H1 (cell line): Measurements from ENCODE around the gene ARHGAP10. TPM values are rescaled to one million over a fixed set of nuclear protein-coding genes. Genes with fewer than 3 reads are reported as not detected.

Experiments used
- CTCF ChIA-PET: fragments of 300-600 bp; sonication (Branson Sonifier 250); formaldehyde crosslinking; loops from one replicate; lab custom pipeline; 2021; ENCODE audit not compliant: partially characterized antibody; lab: Charles Lee
- POLR2A ChIA-PET: fragments of 300-600 bp; sonication (Branson Sonifier 250); formaldehyde crosslinking; loops from one replicate; lab custom pipeline; 2021; ENCODE audit warnings: inconsistent platforms; ENCODE audit not compliant: partially characterized antibody; lab: Charles Lee
- DNase-seq, 2 experiments: peaks; one replicate each; pipeline versions ENCODE4 v3.0.0 to v3.0.0-alpha.2; 2010 to 2022; ENCODE audit warnings: low spot score in 2 of 2, low read depth in 1 of 2, mixed read lengths in 1 of 2
- FAIRE-seq: peaks from 2 replicates; lab custom pipeline; 2011; peaks lifted over from hg19 to GRCh38; lab: Jason Lieb, UNC
- H2AFZ ChIP-seq: 2 replicates; pipeline ENCODE4 v1.8.1; 2012; ENCODE audit warnings: low read length, inconsistent platforms
- H2AK5ac ChIP-seq: 2 replicates; pipeline ENCODE4 v1.6.1; 2013; ENCODE audit warnings: low read depth, low read length
- H2BK120ac ChIP-seq: replicated peaks from 2 replicates; pipeline ENCODE3; 2013; ENCODE audit warnings: low read depth, low read length, inconsistent platforms
- H2BK12ac ChIP-seq: 2 replicates; pipeline ENCODE4 v1.6.1; 2013; ENCODE audit warnings: low read depth, low read length
- H2BK15ac ChIP-seq: 2 replicates; pipeline ENCODE4 v1.6.1; 2013; ENCODE audit warnings: low read length
- H2BK20ac ChIP-seq: 2 replicates; pipeline ENCODE4 v1.6.1; 2013; ENCODE audit warnings: low read length
- H2BK5ac ChIP-seq: 2 replicates; pipeline ENCODE4 v1.6.1; 2013; ENCODE audit warnings: low read depth, low read length
- H3K14ac ChIP-seq: 2 replicates; pipeline ENCODE4 v1.6.1; 2013; ENCODE audit warnings: inconsistent platforms; ENCODE audit not compliant: insufficient read length
- H3K18ac ChIP-seq: 2 replicates; pipeline ENCODE4 v1.6.1; 2013; ENCODE audit warnings: low read length; ENCODE audit errors: extremely low read depth
- H3K23ac ChIP-seq: 2 replicates; pipeline ENCODE4 v1.6.1; 2013; ENCODE audit warnings: inconsistent platforms; ENCODE audit not compliant: insufficient read length
- H3K23me2 ChIP-seq: 2 replicates; pipeline ENCODE4 v1.6.1; 2013; ENCODE audit warnings: low read depth, low read length
- H3K27ac ChIP-seq: 2 replicates; pipeline ENCODE4 v1.6.1; 2011; ENCODE audit warnings: low read depth, low read length, inconsistent platforms
- H3K27me3 ChIP-seq, 4 experiments: replicated peaks in 1 of 4; 1 replicate in 1 of 4; 2 replicates in 3 of 4; pipeline versions ENCODE4 v1.6.1 to v1.8.1; 2011 to 2013; ENCODE audit warnings: low read length in 3 of 4, mild to moderate bottlenecking in 3 of 4, inconsistent platforms in 2 of 4, mixed read lengths in 2 of 4, moderate library complexity in 1 of 4; ENCODE audit not compliant: control insufficient read depth in 3 of 4, insufficient read depth in 3 of 4; ENCODE audit errors: extremely low read depth in 1 of 4
- H3K36me3 ChIP-seq, 4 experiments: 2 replicates each; pipeline versions ENCODE4 v1.6.1 to v1.8.1; 2011 to 2013; ENCODE audit warnings: mild to moderate bottlenecking in 4 of 4, low read length in 3 of 4, moderate library complexity in 2 of 4, control low read depth in 1 of 4, inconsistent platforms in 1 of 4; ENCODE audit not compliant: insufficient read depth in 4 of 4, control insufficient read depth in 2 of 4
- H3K4ac ChIP-seq: replicated peaks from 2 replicates; pipeline ENCODE3; 2013; ENCODE audit warnings: low read length, low read depth, mixed read lengths, inconsistent platforms; ENCODE audit not compliant: insufficient read length
- H3K4me1 ChIP-seq, 4 experiments: replicated peaks in 1 of 4; 1 replicate in 1 of 4; 2 replicates in 3 of 4; pipeline versions ENCODE4 v1.6.1 to v1.8.1; 2011 to 2013; ENCODE audit warnings: low read length in 3 of 4, inconsistent platforms in 2 of 4, mixed read lengths in 1 of 4; ENCODE audit not compliant: insufficient read depth in 4 of 4, control insufficient read depth in 3 of 4
- H3K4me2 ChIP-seq, 2 experiments: 2 replicates each; pipeline versions ENCODE4 v1.6.1 to v1.8.1; 2011 to 2013; ENCODE audit warnings: low read depth in 2 of 2, low read length in 2 of 2, control low read depth in 1 of 2, inconsistent platforms in 1 of 2, mild to moderate bottlenecking in 1 of 2; ENCODE audit not compliant: insufficient read depth in 1 of 2
- H3K4me3 ChIP-seq, 4 experiments: fragments of 200-600, 300-600 bp in 1 of 4; sonication (generic), shearing (Covaris generic), sonication (Bioruptor Twin) in 1 of 4; 2 replicates each; pipeline versions ENCODE4 v1.5.1 to v1.8.1; 2011 to 2016; ENCODE audit warnings: low read length in 4 of 4, low read depth in 3 of 4, control low read depth in 2 of 4, inconsistent platforms in 2 of 4, mild to moderate bottlenecking in 2 of 4, mixed read lengths in 1 of 4, moderate library complexity in 1 of 4; ENCODE audit not compliant: insufficient read depth in 2 of 4; ENCODE audit errors: extremely low read depth in 1 of 4
- H3K56ac ChIP-seq: replicated peaks from 2 replicates; pipeline ENCODE3; 2013; ENCODE audit warnings: low read depth, mild to moderate bottlenecking, mixed read lengths, low read length, inconsistent platforms; ENCODE audit not compliant: insufficient read length
- H3K79me1 ChIP-seq: 2 replicates; pipeline ENCODE4 v1.6.1; 2013; ENCODE audit warnings: low read depth, low read length, control low read depth
- H3K79me2 ChIP-seq, 2 experiments: 2 replicates each; pipeline versions ENCODE4 v1.6.1 to v1.8.1; 2012 to 2013; ENCODE audit warnings: low read length in 2 of 2, mild to moderate bottlenecking in 2 of 2, inconsistent platforms in 1 of 2; ENCODE audit not compliant: insufficient read depth in 2 of 2, control insufficient read depth in 1 of 2
- H3K9ac ChIP-seq, 4 experiments: replicated peaks in 1 of 4; 1 replicate in 1 of 4; 2 replicates in 3 of 4; pipeline versions ENCODE4 v1.6.1 to v1.8.1; 2011 to 2013; ENCODE audit warnings: low read depth in 3 of 4, low read length in 3 of 4, control low read depth in 2 of 4, mild to moderate bottlenecking in 2 of 4, moderate library complexity in 2 of 4, inconsistent platforms in 1 of 4; ENCODE audit errors: extremely low read depth in 1 of 4
- H3K9me3 ChIP-seq, 2 experiments: 2 replicates each; pipeline versions ENCODE4 v1.6.1 to v1.8.1; 2012 to 2013; ENCODE audit warnings: mild to moderate bottlenecking in 2 of 2, moderate library complexity in 2 of 2, control low read depth in 1 of 2, inconsistent platforms in 1 of 2, low read depth in 1 of 2, low read length in 1 of 2, mixed read lengths in 1 of 2; ENCODE audit not compliant: insufficient read depth in 2 of 2
- H4K20me1 ChIP-seq, 2 experiments: replicated peaks in 1 of 2; 2 replicates each; pipeline versions ENCODE3 to v1.8.1; 2011 to 2013; ENCODE audit warnings: inconsistent platforms in 2 of 2, low read length in 2 of 2, mild to moderate bottlenecking in 1 of 2; ENCODE audit not compliant: insufficient read depth in 2 of 2, control insufficient read depth in 1 of 2
- H4K5ac ChIP-seq: 2 replicates; pipeline ENCODE4 v1.6.1; 2013; ENCODE audit warnings: low read length, low read depth, mixed read lengths, inconsistent platforms; ENCODE audit not compliant: insufficient read length
- H4K8ac ChIP-seq: 2 replicates; pipeline ENCODE4 v1.8.0; 2013; ENCODE audit warnings: mild to moderate bottlenecking, moderate library complexity, low read length, inconsistent platforms; ENCODE audit not compliant: insufficient read depth; ENCODE audit errors: extremely low read depth
- H4K91ac ChIP-seq: replicated peaks from 2 replicates; pipeline ENCODE3; 2013; ENCODE audit warnings: low read length, mixed read lengths, inconsistent platforms; ENCODE audit not compliant: insufficient read length
- RAD21 ChIP-seq, 2 experiments: IDR thresholded peaks in 1 of 2; conservative IDR thresholded peaks in 1 of 2; 2 replicates each; pipeline ENCODE4 v1.6.1; 2011; ENCODE audit warnings: low read depth in 2 of 2, low read length in 2 of 2, improper control_type of control experiment in 1 of 2, inconsistent platforms in 1 of 2, mild to moderate bottlenecking in 1 of 2, moderate library complexity in 1 of 2
- TEAD4 ChIP-seq: IDR thresholded peaks from 2 replicates; pipeline ENCODE4 v1.6.1; 2012; ENCODE audit warnings: low read depth, low read length, inconsistent platforms, mixed read lengths
- WGBS, 2 experiments: shearing (Covaris generic) in 1 of 2; methylation state at CpG; one replicate each; pipeline versions ENCODE4 v1.1.6 to v1.1.7; 2013 to 2015; ENCODE audit warnings: low lambda C conversion rate in 2 of 2, mixed read lengths in 2 of 2, inconsistent platforms in 1 of 2, low coverage in 1 of 2, missing lambda C conversion rate in 1 of 2; ENCODE audit not compliant: insufficient replicate concordance in 2 of 2, insufficient coverage in 1 of 2, insufficient read length in 1 of 2; ENCODE audit errors: extremely low coverage in 1 of 2, missing lambda C conversion rate in 1 of 2; 5-methylcytosine and 5-hydroxymethylcytosine counted together
- polyA plus RNA-seq, 7 experiments: library from polyadenylated mRNA; depleted of rRNA in 3 of 7; stranded (reverse) in 5 of 7; unstranded in 2 of 7; fragments of >200 nt in 5 of 7; fragments of 200-250 nt in 2 of 7; gene quantifications; 1 replicate in 5 of 7; 2 replicates in 1 of 7; 4 replicates in 1 of 7; pipeline versions ENCODE4 v1.2.1 to v1.2.3, GENCODE V29; 2011 to 2013; ENCODE audit warnings: missing spikeins in 2 of 7, mixed read lengths in 2 of 7
- total RNA-seq: library from RNA; stranded (reverse); fragmentation: NEBNext Ultra II Directional; extraction: Animal tissue kit (Norgen Biotek cat#: 25700); gene quantifications from 2 replicates; pipeline ENCODE4 v1.2.1, GENCODE V29; 2021

ARHGAP10 gene
- total and polyA plus RNA-seq, 2 of the 8 experiments (the other 6 are each of a cell fraction or from before 2014, with no cell fraction given) = 3.7 to 6.1 TPM

- Histone ChIP-seq H2BK120ac (no peak overlapping the region), H3K56ac (no peak overlapping the region), H4K20me1 (no peaks in the 10 kb centered on the region), H3K23me2 (no peaks in the 10 kb centered on the region), H2AK5ac (no peak overlapping the region), H3K79me2 (no peaks in the 10 kb centered on the region), H2BK12ac (no peak overlapping the region), H3K27ac (no peak overlapping the region), H3K4ac (no peak overlapping the region), H4K8ac (no peak overlapping the region), H2BK15ac (no peak overlapping the region), H3K18ac (no peak overlapping the region), H3K36me3 (no peaks in the 10 kb centered on the region), H4K5ac (no peak overlapping the region), H2BK20ac (no peak overlapping the region), H3K4me2 (no peak overlapping the region), H3K4me1 (peaks cover 0 to 2% (median under 1%) of the 10 kb centered on the region in 4 experiments; a peak in 2 of 7 replicates), H3K14ac (no peak overlapping the region), H3K9ac (no peak overlapping the region), H3K79me1 (no peaks in the 10 kb centered on the region; the same call in 1 of the 2 replicates), H4K91ac (no peak overlapping the region), H3K27me3 (no peaks in the 10 kb centered on the region), H3K4me3 (no peak overlapping the region), H2BK5ac (no peak overlapping the region), H2AFZ (no peak overlapping the region), H3K23ac (no peak overlapping the region), H3K9me3 (no peaks in the 10 kb centered on the region)
- CTCF ChIA-PET = interaction anchor here (1.9 kb wide), 1 partner anchor 76 kb away, joined by 7 read pairs; no protein-coding TSS in a partner anchor
- DNase-seq = no peak
- no peak for FAIRE-seq
- no peak for TF ChIP-seq RAD21 (IDR thresholded peaks at IDR 0.05 in 1 of 2, conservative IDR thresholded peaks at IDR 0.05 in 1 of 2; ENCODE audit: low read depth in 2 of 2, low read length in 2 of 2)
- TF ChIP-seq TEAD4 = no peak
- POLR2A ChIA-PET = no interaction called here
- 95% methylated on average over 17 of the region's 17 CpGs; no CpG with 5 or more reads in 1 of the 2 experiments for WGBS, 2 experiments
These were observed 59.5 kb downstream of the ARHGAP10 start for GRCh38 chr4:147791341-147791740.
